HG03565 (cell line): ENCODE measurements around the gene CD164L2.

Experiments
- ATAC-seq: cut with Tn5 transposase; IDR thresholded peaks from one replicate; pipeline ENCODE4 v1.9.1; 2021; ENCODE audit warnings: mild to moderate bottlenecking, moderate library complexity; ENCODE audit not compliant: unreplicated experiment

The CD164L2 gene

GRCh38 chr1:27365372-27366112 lies 17.6 kb downstream of the CD164L2 start:
- ATAC-seq = no peak

- ATAC-seq = no peak
Observed at GRCh38 chr1:27364696-27365371, 18.3 kb downstream of the CD164L2 start.

GRCh38 chr1:27363766-27364695 lies 19.1 kb downstream of the CD164L2 start:
- ATAC-seq = no peak

GRCh38 chr1:27361553-27361952 lies 21.6 kb downstream of the CD164L2 start:
- no peak for ATAC-seq

GRCh38 chr1:27361044-27361402 lies 22.1 kb downstream of the CD164L2 start:
- no peak for ATAC-seq

- ATAC-seq = no peak
Observed at GRCh38 chr1:27360159-27361043, 22.7 kb downstream of the CD164L2 start.

- ATAC-seq = no peak
Observed at GRCh38 chr1:27359822-27360158, 23.3 kb downstream of the CD164L2 start.

GRCh38 chr1:27358928-27359313 lies 24.2 kb downstream of the CD164L2 start:
- no peak for ATAC-seq

GRCh38 chr1:27358038-27358927 lies 24.9 kb downstream of the CD164L2 start:
- no peak for ATAC-seq

- ATAC-seq = no peak
Observed at GRCh38 chr1:27357281-27358037, 25.7 kb downstream of the CD164L2 start.

GRCh38 chr1:27356619-27357280 lies 26.4 kb downstream of the CD164L2 start:
- no peak for ATAC-seq

GRCh38 chr1:27356277-27356618 lies 26.9 kb downstream of the CD164L2 start:
- no peak for ATAC-seq

- ATAC-seq = no peak
Observed at GRCh38 chr1:27355683-27356082, 27.4 kb downstream of the CD164L2 start.

GRCh38 chr1:27353629-27354028 lies 29.5 kb downstream of the CD164L2 start:
- ATAC-seq = no peak

GRCh38 chr1:27353166-27353565 lies 30.0 kb downstream of the CD164L2 start:
- ATAC-seq = no peak

- no peak for ATAC-seq
Observed at GRCh38 chr1:27351541-27352107, 31.5 kb downstream of the CD164L2 start.

GRCh38 chr1:27350663-27351540 lies 32.2 kb downstream of the CD164L2 start:
- ATAC-seq = no peak
